PFSK-1 (cell line): Measurements from ENCODE around the gene ATRNL1.

ENCODE experiments used
- FOXP2 ChIP-seq: optimal IDR thresholded peaks from 2 replicates; pipeline ENCODE3; 2011; ENCODE audit warnings: borderline replicate concordance, control low read depth, inconsistent platforms; ENCODE audit not compliant: insufficient read depth; ENCODE audit errors: extremely low read length, extremely low read depth
- POLR2AphosphoS5 ChIP-seq: IDR thresholded peaks from 2 replicates; pipeline ENCODE4 v1.6.1; 2012; ENCODE audit warnings: low read depth, mild to moderate bottlenecking, control low read depth, low read length, moderate library complexity
- REST ChIP-seq, 2 experiments: IDR thresholded peaks; 2 replicates each; pipeline versions ENCODE4 v1.6.1 to v1.8.0; 2011 to 2012; ENCODE audit warnings: low read depth in 2 of 2, low read length in 2 of 2, control low read depth in 1 of 2, inconsistent platforms in 1 of 2, mild to moderate bottlenecking in 1 of 2, moderate library complexity in 1 of 2; ENCODE audit not compliant: insufficient read depth in 1 of 2
- SIN3A ChIP-seq: IDR thresholded peaks from 2 replicates; pipeline ENCODE4 v1.6.1; 2012; ENCODE audit warnings: mild to moderate bottlenecking, low read length, moderate library complexity, borderline replicate concordance; ENCODE audit not compliant: insufficient read depth
- TAF1 ChIP-seq: IDR thresholded peaks from 2 replicates; pipeline ENCODE4 v1.6.1; 2012; ENCODE audit warnings: low read length, control low read depth, borderline replicate concordance; ENCODE audit not compliant: insufficient read depth

Gene ATRNL1

GRCh38 chr10:115833119-115833518 is 740.0 kb downstream of the ATRNL1 start:
- TF ChIP-seq POLR2AphosphoS5 (no peak), TAF1 (no peak), REST (IDR thresholded peaks at IDR 0.05; ENCODE audit: insufficient read depth in 1 of 2, low read depth in 2 of 2, low read length in 2 of 2) (no peak), SIN3A (no peak), FOXP2 (no peak)

- TF ChIP-seq FOXP2 (no peak), POLR2AphosphoS5 (no peak), TAF1 (no peak), SIN3A (no peak), REST (IDR thresholded peaks at IDR 0.05; ENCODE audit: insufficient read depth in 1 of 2, low read depth in 2 of 2, low read length in 2 of 2) (no peak)
These were observed 751.4 kb downstream of the ATRNL1 start for GRCh38 chr10:115844591-115844990.

GRCh38 chr10:115845921-115846320 is 752.8 kb downstream of the ATRNL1 start:
- TF ChIP-seq SIN3A (no peak), FOXP2 (no peak), REST (IDR thresholded peaks at IDR 0.05; ENCODE audit: insufficient read depth in 1 of 2, low read depth in 2 of 2, low read length in 2 of 2) (no peak), POLR2AphosphoS5 (no peak), TAF1 (no peak)

GRCh38 chr10:115846528-115846927 is 753.4 kb downstream of the ATRNL1 start:
- TF ChIP-seq FOXP2 = no peak
- no peak for TF ChIP-seq SIN3A
- TF ChIP-seq POLR2AphosphoS5 = no peak
- TF ChIP-seq TAF1 = no peak
- no peak for TF ChIP-seq REST (IDR thresholded peaks at IDR 0.05; ENCODE audit: insufficient read depth in 1 of 2, low read depth in 2 of 2, low read length in 2 of 2)

- no peak for TF ChIP-seq TAF1
- no peak for TF ChIP-seq SIN3A
- no peak for TF ChIP-seq REST (IDR thresholded peaks at IDR 0.05; ENCODE audit: insufficient read depth in 1 of 2, low read depth in 2 of 2, low read length in 2 of 2)
- TF ChIP-seq FOXP2 = no peak
- no peak for TF ChIP-seq POLR2AphosphoS5
These were observed 756.0 kb downstream of the ATRNL1 start for GRCh38 chr10:115849197-115849596.
